GM21786 (cell line): Measurements from ENCODE around the gene IRF1.
A peak's percentile ranks its signal among the peaks of the same experiment; 100 is the strongest.

Experiments
- ATAC-seq: cut with Tn5 transposase; IDR thresholded peaks from one replicate; pipeline ENCODE4 v1.9.1; 2021; ENCODE audit not compliant: unreplicated experiment

The IRF1 gene

GRCh38 chr5:132500931-132501628 is 10.5 kb upstream of the IRF1 start:
- ATAC-seq, result peak; percentile 36

- ATAC-seq, result no peak
Observed at GRCh38 chr5:132500244-132500930, 9.8 kb upstream of the IRF1 start.

- no peak for ATAC-seq
Observed at GRCh38 chr5:132499440-132500243, 9.1 kb upstream of the IRF1 start.

GRCh38 chr5:132498686-132499271 is 8.2 kb upstream of the IRF1 start:
- ATAC-seq, result no peak

- no peak for ATAC-seq
Observed at GRCh38 chr5:132498152-132498551, 7.6 kb upstream of the IRF1 start.

GRCh38 chr5:132497488-132497997 is 7.0 kb upstream of the IRF1 start:
- no peak for ATAC-seq

GRCh38 chr5:132496631-132497487 is 6.3 kb upstream of the IRF1 start:
- ATAC-seq, result peak; percentile 39

GRCh38 chr5:132496191-132496630 is 5.6 kb upstream of the IRF1 start:
- ATAC-seq, result peak; percentile 41

- peak; percentile 34 for ATAC-seq
Observed at GRCh38 chr5:132495667-132496190, 5.2 kb upstream of the IRF1 start.

- ATAC-seq, result no peak
Observed at GRCh38 chr5:132493821-132494220, 3.2 kb upstream of the IRF1 start.

GRCh38 chr5:132493241-132493640 is 2.7 kb upstream of the IRF1 start:
- no peak for ATAC-seq

- no peak for ATAC-seq
Observed at GRCh38 chr5:132492386-132493125, 2.0 kb upstream of the IRF1 start.

GRCh38 chr5:132491368-132492364 is 1.1 kb upstream of the IRF1 start:
- ATAC-seq, result peak; percentile 16

GRCh38 chr5:132489871-132490483 is 596 bp downstream of the IRF1 start:
- ATAC-seq, result peak; percentile 5

- no peak for ATAC-seq
Observed at GRCh38 chr5:132489051-132489770, 1.4 kb downstream of the IRF1 start.

GRCh38 chr5:132488590-132488989 is 2.0 kb downstream of the IRF1 start:
- ATAC-seq, result no peak
